DOHH2 (cell line): Measurements from ENCODE around the gene SLC25A42.

Experiments
- H3F3A ChIP-seq: fragments of 200-600 bp; sonication (generic), shearing (Covaris generic); 2 replicates; pipeline ENCODE4 v1.6.0; 2016; ENCODE audit warnings: antibody characterized with exemption, mild to moderate bottlenecking; ENCODE audit not compliant: control insufficient read depth, insufficient read depth
- H3K27ac ChIP-seq: fragments of 200-600 bp; sonication (generic); 2 replicates; pipeline ENCODE4 v1.5.1; 2014; ENCODE audit warnings: low read depth, mild to moderate bottlenecking, low read length, moderate library complexity
- H3K27me3 ChIP-seq: fragments of 200-600 bp; sonication (generic); 2 replicates; pipeline ENCODE4 v1.6.1; 2014; ENCODE audit warnings: mild to moderate bottlenecking, low read length, mixed read lengths; ENCODE audit not compliant: control insufficient read depth
- H3K36me3 ChIP-seq: fragments of 200-600 bp; sonication (generic); 2 replicates; pipeline ENCODE4 v1.6.1; 2014; ENCODE audit warnings: mild to moderate bottlenecking, low read length, moderate library complexity, mixed read lengths; ENCODE audit not compliant: control insufficient read depth
- H3K4me1 ChIP-seq: fragments of 200-600 bp; sonication (generic); 2 replicates; pipeline ENCODE4 v1.6.1; 2014; ENCODE audit warnings: mild to moderate bottlenecking, low read length, mixed read lengths; ENCODE audit not compliant: control insufficient read depth
- H3K4me2 ChIP-seq: fragments of 200-600 bp; sonication (generic); 2 replicates; pipeline ENCODE4 v1.6.0; 2014; ENCODE audit warnings: mild to moderate bottlenecking, low read length, moderate library complexity
- H3K4me3 ChIP-seq: fragments of 200-600 bp; sonication (generic); 2 replicates; pipeline ENCODE4 v1.5.1; 2014; ENCODE audit warnings: mild to moderate bottlenecking, low read length, mixed read lengths
- H3K79me2 ChIP-seq: fragments of 200-600 bp; sonication (generic); 2 replicates; pipeline ENCODE4 v1.6.1; 2014; ENCODE audit warnings: mild to moderate bottlenecking, low read length, mixed read lengths; ENCODE audit not compliant: control insufficient read depth
- H3K9me2 ChIP-seq: fragments of 200-600 bp; sonication (generic); replicated peaks from 2 replicates; pipeline ENCODE4 v1.6.1; 2014; ENCODE audit warnings: mild to moderate bottlenecking, low read length, mixed read lengths; ENCODE audit not compliant: control insufficient read depth
- H3K9me3 ChIP-seq: fragments of 200-600 bp; sonication (generic); 2 replicates; pipeline ENCODE4 v1.6.1; 2014; ENCODE audit warnings: antibody characterized with exemption, low read length, mixed read lengths; ENCODE audit not compliant: control insufficient read depth, insufficient read depth
- H4K20me1 ChIP-seq: fragments of 200-600 bp; sonication (generic); 2 replicates; pipeline ENCODE4 v1.6.0; 2014; ENCODE audit warnings: low read depth, mild to moderate bottlenecking, antibody characterized with exemption, low read length, moderate library complexity; ENCODE audit not compliant: control insufficient read depth, insufficient read depth
- CTCF ChIP-seq: fragments of 200-600 bp; sonication (generic); IDR thresholded peaks from one replicate; pipeline ENCODE4 v1.5.1; 2014; ENCODE audit warnings: antibody characterized with exemption, mild to moderate bottlenecking, low read depth, low read length; ENCODE audit not compliant: poor library complexity, severe bottlenecking
- EZH2phosphoT487 ChIP-seq: fragments of 200-600 bp; sonication (generic); IDR thresholded peaks from 2 replicates; pipeline ENCODE4 v1.6.1; 2017; ENCODE audit warnings: borderline replicate concordance, mild to moderate bottlenecking, antibody characterized with exemption, low read length, moderate library complexity, mixed read lengths

Gene SLC25A42

DNA sequence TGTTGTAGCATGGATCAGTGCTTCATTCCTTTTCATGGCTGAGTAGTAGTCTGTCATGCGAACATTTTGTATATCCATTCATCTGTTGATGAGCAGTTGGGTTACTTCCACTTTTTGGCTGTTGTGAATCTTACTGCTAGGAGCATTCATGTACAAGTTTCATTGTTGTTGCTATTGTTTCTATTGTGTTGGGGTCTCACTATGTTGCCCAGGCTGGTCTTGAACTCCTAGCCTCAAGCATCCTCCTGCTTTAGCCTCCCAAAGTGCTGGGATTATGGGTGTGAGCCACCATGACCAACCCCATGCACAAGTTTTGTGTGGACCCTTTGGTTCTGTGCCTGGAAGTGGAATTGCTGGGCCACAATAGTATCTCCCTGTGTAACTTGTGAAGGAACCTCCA lies 15.8 kb downstream of the SLC25A42 start:
- TF ChIP-seq EZH2phosphoT487 (no peak), CTCF (no peak)
- Histone ChIP-seq H3F3A (no peaks in the 10 kb centered on the region), H4K20me1 (no peaks in the 10 kb centered on the region), H3K9me3 (no peaks in the 10 kb centered on the region), H3K36me3 (0 out of 2 replicates have a peak, but pooled peaks cover 2% of the 10 kb centered on the region), H3K27me3 (no peaks in the 10 kb centered on the region), H3K9me2 (no peaks in the 10 kb centered on the region), H3K4me1 (no peaks in the 10 kb centered on the region), H3K4me2 (no peak overlapping the region), H3K4me3 (no peak overlapping the region), H3K79me2 (0 out of 2 replicates have a peak, but pooled peaks cover 2% of the 10 kb centered on the region), H3K27ac (no peak overlapping the region)

DNA sequence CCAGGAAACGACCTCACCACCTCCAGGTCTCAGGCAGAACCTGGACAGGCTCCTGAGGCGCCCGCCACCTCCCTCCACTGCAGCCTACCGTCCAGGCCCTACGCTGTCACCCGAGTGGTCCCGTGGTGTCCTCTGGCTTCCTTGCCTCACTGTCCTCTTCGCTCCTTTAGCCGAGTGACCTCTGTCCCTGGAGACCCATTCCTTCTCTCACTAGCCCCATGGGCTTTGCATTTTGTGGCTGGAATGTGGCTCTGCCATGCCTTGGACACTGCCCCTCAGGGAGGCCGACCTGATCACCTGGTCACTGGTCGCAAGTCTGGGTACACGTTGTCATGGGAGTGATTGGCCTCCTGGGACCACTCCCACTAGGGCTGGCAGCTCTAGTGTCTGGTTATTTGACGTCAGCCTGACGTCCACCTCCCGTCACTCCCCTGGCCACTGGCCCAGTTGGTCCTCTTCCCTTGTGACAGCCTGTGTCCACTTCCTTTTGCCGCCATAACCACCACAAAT lies 17.9 kb downstream of the SLC25A42 start:
- H3K27me3 ChIP-seq, result no peaks in the 10 kb centered on the region
- no peaks in the 10 kb centered on the region for H3F3A ChIP-seq
- TF ChIP-seq CTCF (no peak), EZH2phosphoT487 (no peak)
- no peak overlapping the region for H3K4me2 ChIP-seq
- no peak overlapping the region for H3K4me3 ChIP-seq
- H3K9me2 ChIP-seq, result no peaks in the 10 kb centered on the region
- H3K27ac ChIP-seq, result no peak overlapping the region
- H4K20me1 ChIP-seq, result no peaks in the 10 kb centered on the region
- 0 out of 2 replicates have a peak, but pooled peaks cover 2% of the 10 kb centered on the region for H3K79me2 ChIP-seq
- 0 out of 2 replicates have a peak, but pooled peaks cover 2% of the 10 kb centered on the region for H3K36me3 ChIP-seq
- H3K4me1 ChIP-seq, result no peaks in the 10 kb centered on the region
- H3K9me3 ChIP-seq, result no peaks in the 10 kb centered on the region

GRCh38 chr19:19083413-19084178 lies 19.8 kb downstream of the SLC25A42 start:
- Histone ChIP-seq H3K4me3 (no peak overlapping the region), H3K9me3 (no peaks in the 10 kb centered on the region), H3K9me2 (no peaks in the 10 kb centered on the region), H3K36me3 (no peaks in the 10 kb centered on the region), H4K20me1 (no peaks in the 10 kb centered on the region), H3K4me1 (no peaks in the 10 kb centered on the region), H3K79me2 (0 out of 2 replicates have a peak, but pooled peaks cover 2% of the 10 kb centered on the region), H3F3A (no peaks in the 10 kb centered on the region), H3K4me2 (no peak overlapping the region), H3K27ac (no peak overlapping the region), H3K27me3 (no peaks in the 10 kb centered on the region)
- no peak for TF ChIP-seq CTCF
- no peak for TF ChIP-seq EZH2phosphoT487
